ENCODE data around the gene STARD10.

Gene STARD10

DNA sequence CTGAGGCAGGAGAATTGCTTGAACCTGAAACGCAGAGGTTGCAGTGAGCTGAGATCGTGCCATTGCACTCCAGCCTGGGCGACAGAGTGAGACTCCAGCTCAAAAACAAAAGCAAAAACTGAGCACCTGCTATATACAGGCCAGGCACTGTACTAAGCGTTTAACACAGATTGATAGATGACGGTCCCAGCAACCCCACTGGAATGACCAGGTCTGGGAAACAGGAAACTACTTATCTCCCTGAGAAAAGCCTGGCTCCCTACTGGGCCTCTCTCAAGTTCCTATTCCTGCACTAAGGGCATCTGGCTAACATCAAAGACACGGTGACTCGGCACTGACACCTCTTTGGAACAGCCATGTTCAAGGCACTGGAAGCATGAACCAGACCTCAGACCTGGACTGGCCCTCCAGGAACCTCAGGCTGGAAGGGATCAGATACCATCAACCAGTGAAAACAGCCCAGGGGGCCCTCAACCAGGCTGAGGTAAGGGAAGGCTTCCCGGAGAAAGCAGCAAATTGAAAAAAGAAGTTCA lies 58.3 kb downstream of the STARD10 start:
- no peak for TF ChIP-seq CTCF (IDR thresholded peaks at IDR 0.05; ENCODE audit: control insufficient read depth, insufficient read depth, low read depth, low read length, missing control alignments)
- no peak overlapping the region for H3K4me3 ChIP-seq (ENCODE audit: control insufficient read depth, low read depth, low read length)
- DNase-seq (ENCODE audit: low read depth): no peak

DNA sequence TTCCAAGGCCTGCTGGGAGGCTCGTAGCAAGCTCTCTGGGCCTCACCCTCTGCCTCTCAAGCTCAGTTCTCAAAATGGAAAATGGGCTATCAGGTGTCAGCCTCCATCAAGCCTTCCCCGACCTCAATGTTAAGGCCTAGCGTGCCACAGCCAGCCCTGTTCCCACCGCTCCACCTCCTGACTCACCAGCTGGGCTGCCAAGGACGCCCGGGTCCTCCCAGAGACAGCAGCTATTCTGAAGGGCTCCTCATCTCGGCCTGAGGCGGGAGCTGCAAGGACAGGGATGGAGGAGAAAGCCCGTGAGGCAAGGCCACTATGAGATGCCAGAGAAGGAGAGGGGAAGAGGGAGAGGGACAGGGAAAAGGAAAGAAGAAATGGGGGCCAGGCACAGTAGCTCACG lies 61.5 kb downstream of the STARD10 start:
- no peak for DNase-seq (ENCODE audit: low read depth)
- no peak for TF ChIP-seq CTCF (IDR thresholded peaks at IDR 0.05; ENCODE audit: control insufficient read depth, insufficient read depth, low read depth, low read length, missing control alignments)

DNA sequence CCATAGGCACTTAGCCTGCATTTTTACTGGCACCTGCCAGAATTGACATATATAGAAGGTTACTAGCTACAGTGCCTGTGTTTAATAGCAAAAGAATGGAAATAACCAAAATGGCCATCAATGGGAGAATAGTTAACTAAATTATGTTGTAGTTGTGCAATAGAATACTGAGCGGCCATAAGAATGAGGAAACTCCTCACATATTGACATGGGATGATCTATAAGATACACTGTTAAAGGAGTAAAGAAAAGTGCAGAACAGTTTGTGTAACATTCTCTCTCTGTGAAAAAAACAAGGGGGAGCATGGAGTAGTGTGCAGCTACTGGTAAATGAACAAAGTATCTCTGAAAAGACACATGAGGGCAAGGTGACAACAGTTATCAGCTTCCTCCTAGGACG lies 63.1 kb downstream of the STARD10 start:
- no peak for DNase-seq (ENCODE audit: low read depth)
- H3K4me3 ChIP-seq (ENCODE audit: control insufficient read depth, low read depth, low read length): no peak overlapping the region
- TF ChIP-seq CTCF (IDR thresholded peaks at IDR 0.05; ENCODE audit: control insufficient read depth, insufficient read depth, low read depth, low read length, missing control alignments): no peak

More for the DNA sequence above, 61.5 kb downstream of the STARD10 start:
- no peak overlapping the region for H3K4me3 ChIP-seq (ENCODE audit: control insufficient read depth, low read depth, low read length)

DNA sequence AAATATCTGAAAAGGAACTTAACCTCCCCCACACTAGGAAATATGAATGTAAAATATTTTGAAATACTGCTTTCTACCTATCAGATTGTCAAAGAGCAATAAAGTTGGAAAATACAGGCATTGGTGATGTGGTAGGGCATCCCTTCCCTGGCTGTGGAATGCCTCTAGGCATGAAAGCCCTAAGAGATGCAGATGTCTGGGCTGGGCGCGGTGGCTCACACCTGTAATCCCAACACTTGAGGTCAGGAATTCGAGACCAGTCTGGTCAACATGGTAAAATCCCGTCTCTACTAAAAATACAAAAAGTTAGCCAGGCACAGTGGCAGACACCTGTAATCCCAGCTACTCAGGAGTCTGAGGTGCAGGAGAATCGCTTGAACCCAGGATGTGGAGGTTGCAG lies 63.6 kb downstream of the STARD10 start:
- DNase-seq (ENCODE audit: low read depth): no peak
- H3K4me3 ChIP-seq (ENCODE audit: control insufficient read depth, low read depth, low read length): no peak overlapping the region
- no peak for TF ChIP-seq CTCF (IDR thresholded peaks at IDR 0.05; ENCODE audit: control insufficient read depth, insufficient read depth, low read depth, low read length, missing control alignments)

DNA sequence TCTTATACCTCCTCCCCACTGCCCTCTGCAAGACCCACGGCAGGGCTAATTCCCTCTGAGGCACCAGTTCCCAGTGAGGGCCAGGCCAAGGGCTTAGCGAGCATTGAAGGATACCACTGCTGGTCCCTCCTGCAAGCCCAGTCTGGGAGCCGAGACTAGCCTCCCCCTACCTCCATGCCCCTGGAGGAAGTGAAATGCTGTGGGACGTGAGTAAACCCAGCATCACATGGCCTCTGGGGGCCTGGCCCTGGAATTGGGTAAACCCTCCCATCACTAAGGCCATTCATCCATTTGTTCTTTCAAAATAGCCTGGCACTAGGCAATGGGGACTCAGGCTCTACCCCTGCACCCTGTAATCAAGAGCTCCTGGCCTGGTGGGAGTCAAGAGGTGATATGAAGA lies 66.3 kb downstream of the STARD10 start:
- H3K4me3 ChIP-seq (ENCODE audit: control insufficient read depth, low read depth, low read length): no peak overlapping the region
- no peak for TF ChIP-seq CTCF (IDR thresholded peaks at IDR 0.05; ENCODE audit: control insufficient read depth, insufficient read depth, low read depth, low read length, missing control alignments)
- DNase-seq (ENCODE audit: low read depth): no peak

DNA sequence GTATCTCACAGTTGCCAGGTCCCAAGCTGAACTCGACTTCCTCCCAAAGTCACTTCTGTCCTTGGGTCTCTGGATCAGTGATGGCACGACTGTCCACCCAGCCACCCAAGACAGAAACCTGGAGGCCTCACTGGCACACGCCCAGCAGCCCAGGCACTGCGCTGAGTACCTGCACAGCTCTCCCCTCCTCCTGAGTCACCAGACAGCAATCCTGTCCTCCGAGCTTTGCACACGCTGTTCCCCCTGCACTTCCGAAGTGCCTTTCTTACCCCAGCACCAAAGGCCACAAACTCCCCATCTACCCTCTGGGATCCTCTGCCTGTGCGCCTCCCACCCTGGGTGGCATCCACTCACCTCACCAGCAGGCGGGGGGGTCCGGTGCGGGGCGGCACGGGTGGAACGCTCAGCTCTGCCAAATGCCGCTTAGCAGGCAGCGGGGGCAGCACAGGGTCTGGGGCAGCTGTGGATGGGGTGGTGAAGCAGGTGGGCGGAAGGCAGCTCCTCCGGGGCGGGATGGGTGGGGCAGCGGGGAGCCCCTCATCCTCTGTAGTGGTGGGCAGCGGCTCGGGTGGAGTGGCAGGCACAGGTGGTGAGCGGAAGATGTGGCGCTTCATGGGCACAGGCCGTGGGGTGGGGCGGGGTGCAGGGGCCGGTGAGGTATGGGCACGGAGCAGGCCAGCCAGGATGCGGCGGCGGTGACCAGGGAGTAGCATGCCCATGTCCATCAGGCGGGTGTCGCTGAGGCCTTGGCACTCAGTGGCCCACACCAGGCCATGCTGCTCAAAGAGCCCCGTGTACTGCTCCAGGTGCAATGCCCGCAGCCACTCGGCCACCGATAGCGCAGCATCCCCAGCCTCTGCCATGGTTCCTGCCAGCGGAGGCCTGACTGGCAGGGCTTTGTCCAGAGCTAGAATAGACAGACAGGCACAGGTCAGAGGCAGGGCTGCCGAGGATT lies 67.3 kb downstream of the STARD10 start:
- no peak overlapping the region for H3K4me3 ChIP-seq (ENCODE audit: control insufficient read depth, low read depth, low read length)
- no peak for TF ChIP-seq CTCF (IDR thresholded peaks at IDR 0.05; ENCODE audit: control insufficient read depth, insufficient read depth, low read depth, low read length, missing control alignments)
- no peak for DNase-seq (ENCODE audit: low read depth)
